ENCODE results near the gene YY1.
"Not testable (repeated sequence)": the region's sequence is repeated elsewhere in the genome, so short reads cannot be mapped to it uniquely, and the experiment has no call there.

Gene YY1

DNA sequence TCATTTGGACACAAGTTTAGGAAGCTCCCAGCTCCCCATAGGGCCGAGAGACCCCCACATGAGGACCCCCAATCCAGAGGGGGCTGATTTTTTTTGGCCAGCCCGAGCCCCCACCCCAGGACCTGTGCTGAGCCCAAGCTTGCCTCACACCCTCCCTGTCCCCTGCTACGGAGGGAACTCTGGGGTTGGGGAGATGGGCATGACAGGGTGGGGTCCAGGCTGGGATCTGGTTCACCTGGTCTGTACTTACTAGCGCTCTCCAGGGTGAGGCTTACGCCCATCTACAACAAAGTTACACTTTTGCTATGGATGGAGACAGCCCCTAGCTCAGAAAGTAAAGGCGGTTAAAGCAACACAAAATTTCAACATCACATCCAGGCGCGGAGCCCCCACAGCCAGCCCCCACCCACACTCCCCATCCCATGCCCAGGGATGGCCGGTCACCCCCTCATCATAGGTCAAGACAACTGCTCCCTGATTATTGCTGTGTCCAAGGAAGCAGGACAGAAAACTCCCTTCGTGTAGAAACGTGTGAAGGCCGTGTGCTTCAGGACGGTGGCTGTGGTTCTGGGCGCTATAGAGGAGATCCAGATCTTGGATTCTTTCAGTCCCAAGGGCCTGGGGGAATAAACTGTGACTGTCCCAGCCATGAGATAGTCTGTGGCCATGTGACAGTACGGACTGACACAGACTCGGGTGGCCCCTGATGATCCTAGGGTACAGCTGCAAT lies 56.6 kb downstream of the YY1 start:
- DNase-seq (ENCODE audit: low read depth in 4 of 4, low spot score in 1 of 4) = no peak

GRCh38 chr14:100296106-100296651 lies 57.2 kb downstream of the YY1 start:
- no peak for DNase-seq (ENCODE audit: low read depth in 4 of 4, low spot score in 1 of 4)

GRCh38 chr14:100296729-100297128 lies 57.8 kb downstream of the YY1 start:
- not testable (repeated sequence) for DNase-seq (ENCODE audit: low read depth in 4 of 4, low spot score in 1 of 4)

DNA sequence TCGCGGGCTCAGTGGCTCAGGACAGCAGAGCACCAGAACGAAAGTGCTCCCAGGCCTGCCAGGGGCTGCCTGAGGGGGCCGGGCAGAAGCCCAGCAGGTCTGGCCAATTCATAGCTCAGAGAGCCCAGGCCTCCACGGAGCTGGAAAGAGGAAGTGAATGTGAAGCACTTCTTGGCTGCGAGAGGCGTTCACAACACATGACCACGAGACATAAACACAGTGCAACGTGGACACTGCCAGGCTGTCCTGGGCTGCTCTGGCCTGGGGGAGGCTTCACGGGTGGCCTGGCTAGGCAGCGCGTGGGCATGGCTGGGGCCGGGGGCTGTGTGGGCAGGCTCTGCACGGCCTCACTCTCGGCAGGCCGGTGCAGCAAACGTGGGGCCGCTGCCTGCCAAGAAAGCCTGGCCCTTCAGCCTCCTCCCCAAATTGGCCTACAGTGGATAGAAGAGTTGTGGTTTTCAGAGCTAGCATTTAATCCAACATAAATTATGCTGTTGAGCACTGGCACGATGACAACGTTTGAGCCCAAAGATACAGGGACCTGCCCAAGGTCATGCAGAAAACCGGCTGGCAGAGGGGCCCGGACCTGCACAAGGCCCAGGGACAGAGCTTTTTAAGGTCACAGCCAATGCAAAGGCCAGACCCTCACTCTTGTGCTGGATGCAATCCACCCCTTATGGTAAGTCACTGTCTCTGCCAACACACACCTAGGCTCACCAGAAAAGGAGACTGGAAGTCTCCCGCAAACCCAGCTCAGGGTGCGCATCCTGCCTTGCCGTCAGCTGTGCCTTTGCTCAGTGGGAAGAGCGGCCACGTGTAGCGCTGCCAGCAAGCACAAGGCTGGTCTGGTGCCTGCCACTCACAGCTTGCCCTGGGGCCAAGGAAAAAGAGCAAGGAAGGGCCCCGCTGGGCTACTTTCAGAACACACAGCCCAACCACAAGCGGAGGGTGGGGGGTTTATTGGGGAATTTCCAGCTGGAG lies 58.7 kb downstream of the YY1 start:
- no peak for DNase-seq (ENCODE audit: low read depth in 4 of 4, low spot score in 1 of 4)

GRCh38 chr14:100298551-100299237 lies 59.8 kb downstream of the YY1 start:
- DNase-seq (ENCODE audit: low read depth in 4 of 4, low spot score in 1 of 4) = no peak

DNA sequence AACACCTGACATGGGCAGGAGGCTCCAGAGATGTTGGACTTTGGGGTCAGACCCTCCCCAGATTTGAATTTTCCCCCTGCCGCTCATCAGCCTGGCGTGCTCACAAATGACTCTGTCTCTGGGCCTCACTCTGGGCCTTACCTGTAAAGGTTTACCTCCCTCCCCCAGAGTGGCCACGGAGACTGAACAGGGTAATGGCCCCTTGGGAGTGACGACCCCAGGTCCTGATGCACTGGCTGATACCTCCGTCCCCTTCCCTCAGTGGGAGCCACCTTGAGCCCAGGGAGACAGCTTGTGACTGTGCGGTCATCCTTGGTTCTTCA lies 60.3 kb downstream of the YY1 start:
- DNase-seq (ENCODE audit: low read depth in 4 of 4, low spot score in 1 of 4) = no peak

GRCh38 chr14:100302616-100303015 lies 63.7 kb downstream of the YY1 start:
- no peak for DNase-seq (ENCODE audit: low read depth in 4 of 4, low spot score in 1 of 4)

DNA sequence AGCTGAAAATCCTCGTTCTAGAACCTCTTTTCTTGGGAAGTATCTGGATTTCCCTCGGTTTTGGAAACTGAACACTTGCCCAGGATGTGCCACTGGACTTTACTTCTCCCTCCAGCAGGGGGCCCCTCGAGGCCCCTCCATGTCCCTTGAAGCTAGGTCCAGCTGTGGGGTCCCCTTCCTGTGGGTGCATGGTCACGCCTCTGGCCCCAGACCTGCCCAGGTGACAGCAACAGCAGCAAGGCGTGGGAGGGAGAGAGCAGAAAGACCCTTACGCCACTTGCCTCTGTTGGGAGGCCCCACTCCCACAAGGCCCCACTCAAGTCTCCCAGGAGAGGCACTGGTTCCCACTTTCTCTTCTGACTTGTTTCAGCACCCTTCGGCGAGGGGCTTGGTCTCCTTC lies 64.2 kb downstream of the YY1 start:
- DNase-seq (ENCODE audit: low read depth in 4 of 4, low spot score in 1 of 4) = no peak

DNA sequence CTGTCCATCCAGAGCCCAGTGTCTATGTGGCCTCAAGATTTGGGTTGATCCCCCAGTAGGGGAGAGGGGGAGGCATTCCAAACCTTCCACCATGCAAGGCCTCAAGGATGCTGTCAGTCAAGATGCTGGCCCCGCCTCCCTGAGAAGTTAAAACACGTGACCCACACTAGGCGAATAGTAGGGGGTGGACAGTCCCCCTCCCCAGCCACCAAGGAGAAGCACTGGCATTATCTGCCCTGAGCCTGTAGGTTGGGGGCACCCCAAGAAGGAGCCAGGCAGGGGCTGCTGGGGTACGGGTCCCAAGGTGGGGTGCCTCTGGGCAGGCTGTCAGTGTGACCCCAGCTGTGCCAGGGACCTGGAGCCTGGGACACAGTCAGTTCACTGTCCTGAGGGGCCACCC lies 65.0 kb downstream of the YY1 start:
- no peak for DNase-seq (ENCODE audit: low read depth in 4 of 4, low spot score in 1 of 4)

- no peak for DNase-seq (ENCODE audit: low read depth in 4 of 4, low spot score in 1 of 4)
Measured at GRCh38 chr14:100304825-100305323, 65.9 kb downstream of the YY1 start.

GRCh38 chr14:100305324-100306100 lies 66.6 kb downstream of the YY1 start:
- peak in 1 of 4 experiments; percentile 24 for DNase-seq (ENCODE audit: low read depth in 4 of 4, low spot score in 1 of 4)

GRCh38 chr14:100306101-100306997 lies 67.4 kb downstream of the YY1 start, which contains the start of gene SLC25A29:
TSS of gene SLC25A29 (minus strand) at chr14:100306444. CDS start at chr14:100306232, 212 bp downstream.
- peak; percentile 42 to 71 (median 60) for DNase-seq (ENCODE audit: low read depth in 4 of 4, low spot score in 1 of 4)

GRCh38 chr14:100306998-100307765 lies 68.2 kb downstream of the YY1 start:
- DNase-seq (ENCODE audit: low read depth in 4 of 4, low spot score in 1 of 4) = no peak

GRCh38 chr14:100307766-100308426 lies 69.0 kb downstream of the YY1 start:
- DNase-seq (ENCODE audit: low read depth in 4 of 4, low spot score in 1 of 4) = no peak

- DNase-seq (ENCODE audit: low read depth in 4 of 4, low spot score in 1 of 4) = not testable (repeated sequence)
Measured at GRCh38 chr14:100308427-100308792, 69.5 kb downstream of the YY1 start.

GRCh38 chr14:100309028-100309737 lies 70.2 kb downstream of the YY1 start:
- DNase-seq (ENCODE audit: low read depth in 4 of 4, low spot score in 1 of 4) = no peak

- not testable (repeated sequence) for DNase-seq (ENCODE audit: low read depth in 4 of 4, low spot score in 1 of 4)
Measured at GRCh38 chr14:100312110-100312876, 73.3 kb downstream of the YY1 start.
